Stimulated activated CD8-positive, alpha-beta memory T cell treated with anti-CD3 and anti-CD28 coated beads, Interleukin-7, amount 100 ng/mL, for 48 hours (primary cell): ENCODE results near the gene HDAC9.
A peak's percentile ranks its signal among the peaks of the same experiment; 100 is the strongest.

Experiments
- DNase-seq, 2 donors: peaks; one replicate each; pipeline ENCODE4 v3.0.0-alpha.2; 2020; ENCODE audit warnings: low read depth in 1 of 2; ENCODE audit errors: extremely low read depth in 1 of 2

Gene HDAC9

GRCh38 chr7:18653381-18654155, 158.0 kb downstream of the HDAC9 start:
- no peak for DNase-seq

- no peak for DNase-seq
Observed at GRCh38 chr7:18654709-18655108, 159.2 kb downstream of the HDAC9 start.

- no peak for DNase-seq
Observed at GRCh38 chr7:18655506-18655905, 160.0 kb downstream of the HDAC9 start.

GRCh38 chr7:18655912-18656311, 160.4 kb downstream of the HDAC9 start:
- DNase-seq: no peak

GRCh38 chr7:18656362-18656761, 160.8 kb downstream of the HDAC9 start:
- no peak for DNase-seq

GRCh38 chr7:18659746-18660145, 164.2 kb downstream of the HDAC9 start:
- DNase-seq: no peak

- no peak for DNase-seq
Observed at GRCh38 chr7:18663321-18663720, 167.8 kb downstream of the HDAC9 start.

- peak; percentile 6 to 42 for DNase-seq
Observed at GRCh38 chr7:18666107-18666728, 170.7 kb downstream of the HDAC9 start.

- no peak for DNase-seq
Observed at GRCh38 chr7:18667466-18667865, 171.9 kb downstream of the HDAC9 start.

- no peak for DNase-seq
Observed at GRCh38 chr7:18671176-18671575, 175.6 kb downstream of the HDAC9 start.

GRCh38 chr7:18675579-18675978, 180.0 kb downstream of the HDAC9 start:
- no peak for DNase-seq

GRCh38 chr7:18679261-18679660, 183.7 kb downstream of the HDAC9 start:
- no peak for DNase-seq

GRCh38 chr7:18680576-18680975, 185.0 kb downstream of the HDAC9 start:
- DNase-seq: no peak

- DNase-seq: no peak
Observed at GRCh38 chr7:18684916-18685315, 189.4 kb downstream of the HDAC9 start.

GRCh38 chr7:18685971-18686370, 190.4 kb downstream of the HDAC9 start:
- DNase-seq: no peak

- no peak for DNase-seq
Observed at GRCh38 chr7:18689551-18689950, 194.0 kb downstream of the HDAC9 start.

GRCh38 chr7:18693406-18693805, 197.9 kb downstream of the HDAC9 start:
- DNase-seq: no peak

- no peak for DNase-seq
Observed at GRCh38 chr7:18693816-18694215, 198.3 kb downstream of the HDAC9 start.

- no peak for DNase-seq
Observed at GRCh38 chr7:18694484-18694883, 198.9 kb downstream of the HDAC9 start.

GRCh38 chr7:18694911-18695310, 199.4 kb downstream of the HDAC9 start:
- DNase-seq: no peak

- no peak for DNase-seq
Observed at GRCh38 chr7:18698258-18698734, 202.7 kb downstream of the HDAC9 start.

- no peak for DNase-seq
Observed at GRCh38 chr7:18700147-18700546, 204.6 kb downstream of the HDAC9 start.
